Panc1 (cell line): ENCODE measurements around the gene GPM6B. TPM values are rescaled to one million over a fixed set of nuclear protein-coding genes. Genes with fewer than 3 reads are reported as not detected.

ENCODE experiments used
- ATAC-seq: fragments of 200-7000 bp; cut with Tn5 transposase; 2 replicates; pipeline ENCODE4 v1.9.1; 2020; ENCODE audit warnings: mild to moderate bottlenecking, moderate library complexity
- BruUV-seq: library from RNA; stranded (reverse); fragments of 400-500 nt; replicated peaks from 2 replicates; lab custom pipeline; 2021; lab: Mats Ljungman, UMichigan
- CTCF ChIA-PET: fragments of 300-600 bp; sonication (Branson Sonifier 250); formaldehyde crosslinking; loops from one replicate; lab custom pipeline; 2022; ENCODE audit warnings: antibody characterized with exemption; lab: Charles Lee
- POLR2A ChIA-PET: fragments of 300-600 bp; sonication (Branson Sonifier 250); formaldehyde crosslinking; loops from one replicate; lab custom pipeline; 2022; ENCODE audit warnings: antibody characterized with exemption; lab: Charles Lee
- DNase-seq: peaks from one replicate; pipeline ENCODE4 v3.0.0-alpha.2; 2010; ENCODE audit warnings: low read depth, low spot score
- H3K27ac ChIP-seq: 2 replicates; pipeline ENCODE4 v1.5.1; 2011; ENCODE audit warnings: mild to moderate bottlenecking, low read length, inconsistent platforms
- H3K27me3 ChIP-seq: fragments of 200-500 bp; sonication (Bioruptor generic); 2 replicates; pipeline ENCODE4 v1.6.0; 2014; ENCODE audit warnings: low read length, inconsistent platforms; ENCODE audit not compliant: control insufficient read depth, insufficient read depth
- H3K36me3 ChIP-seq: fragments of 200-500 bp; sonication (Bioruptor generic); 2 replicates; pipeline ENCODE4 v1.5.1; 2014; ENCODE audit warnings: inconsistent platforms, mild to moderate bottlenecking, low read length, moderate library complexity; ENCODE audit not compliant: control insufficient read depth, insufficient read depth
- H3K4me1 ChIP-seq: 2 replicates; pipeline ENCODE4 v1.5.1; 2011; ENCODE audit warnings: inconsistent platforms, mild to moderate bottlenecking, low read length, moderate library complexity; ENCODE audit not compliant: control insufficient read depth, insufficient read depth
- H3K4me3 ChIP-seq, 2 experiments: 2 replicates each; pipeline ENCODE4 v1.5.1; 2011 to 2012; ENCODE audit warnings: low read depth in 2 of 2, low read length in 2 of 2, mild to moderate bottlenecking in 2 of 2, inconsistent platforms in 1 of 2, moderate library complexity in 1 of 2
- H3K9me3 ChIP-seq: fragments of 200-500 bp; sonication (Bioruptor generic); 2 replicates; pipeline ENCODE4 v1.5.1; 2014; ENCODE audit warnings: low read depth, mild to moderate bottlenecking, inconsistent platforms, low read length, moderate library complexity; ENCODE audit not compliant: control insufficient read depth, insufficient read depth
- CTCF ChIP-seq: fragments of 450-650 bp; IDR thresholded peaks from 2 replicates; pipeline ENCODE4 v1.5.1; 2017; ENCODE audit warnings: mild to moderate bottlenecking
- POLR2AphosphoS5 ChIP-seq: IDR thresholded peaks from 2 replicates; pipeline ENCODE4 v1.6.1; 2012; ENCODE audit warnings: mild to moderate bottlenecking, low read depth, low read length, moderate library complexity
- REST ChIP-seq, 2 experiments: IDR thresholded peaks; 2 replicates each; pipeline ENCODE4 v1.6.1; 2011 to 2012; ENCODE audit warnings: low read depth in 2 of 2, control low read depth in 1 of 2, low read length in 1 of 2, mild to moderate bottlenecking in 1 of 2, moderate library complexity in 1 of 2; ENCODE audit not compliant: insufficient read depth in 1 of 2
- SIN3A ChIP-seq: IDR thresholded peaks from 2 replicates; pipeline ENCODE4 v1.6.1; 2012; ENCODE audit warnings: low read depth, mild to moderate bottlenecking, low read length, moderate library complexity, borderline replicate concordance; ENCODE audit not compliant: insufficient read depth
- TCF7L2 ChIP-seq: IDR thresholded peaks from 2 replicates; pipeline ENCODE4 v1.6.1; 2011; ENCODE audit warnings: mild to moderate bottlenecking, low read depth, low read length, inconsistent platforms
- in situ Hi-C: cut with HindIII; loops from 2 replicates; pipeline ENCODE4 v1.10.0; 2016; ENCODE audit warnings: low sequenced_read_pairs, low pct_unique_long_range_greater_than_20kb
- intact Hi-C: fragments of 100-400 bp; cut with micrococcal nuclease; formaldehyde crosslinking; loops from one replicate; pipeline ENCODE4 v1.10.0; 2022; ENCODE audit not compliant: unreplicated experiment
- total RNA-seq: library from RNA; stranded (reverse); gene quantifications from one replicate; pipeline ENCODE4 v1.2.1, GENCODE V29; 2021; ENCODE audit not compliant: unreplicated experiment

The GPM6B gene
- total RNA-seq, 1 experiment from 2014 or later, result not detected

DNA sequence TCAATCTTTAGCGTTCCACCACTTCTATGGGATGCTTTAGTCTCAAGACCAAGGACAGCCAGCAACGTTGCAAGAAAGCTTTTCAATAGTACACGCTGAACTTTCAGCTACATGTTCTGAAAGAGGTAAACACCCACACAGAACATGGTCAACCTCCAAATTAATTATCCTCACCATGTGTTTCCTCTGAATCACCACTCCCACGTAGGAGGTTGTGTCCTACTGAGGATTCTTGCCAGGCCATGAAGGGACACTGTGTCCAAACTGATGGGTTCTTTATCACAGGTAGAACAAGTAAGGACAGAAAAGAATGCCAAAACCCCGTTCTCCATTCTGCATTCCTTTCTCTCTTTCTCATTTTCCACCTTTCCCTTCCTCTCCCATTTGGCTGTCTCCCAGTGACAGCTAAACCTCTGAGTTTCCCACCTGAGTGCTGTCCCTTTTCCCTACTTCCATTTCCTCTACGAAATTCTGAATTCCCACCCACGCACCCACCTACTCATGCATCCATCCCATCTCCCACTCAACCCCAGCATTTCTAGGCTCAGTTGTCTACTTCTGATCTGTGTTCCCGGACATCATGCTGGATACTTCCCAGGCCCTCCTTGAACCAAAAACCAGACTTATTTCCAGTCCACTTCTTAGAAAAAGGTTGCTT is 29.0 kb upstream of the GPM6B start:
- no TSS peak for BruUV-seq
- ChIA-PET CTCF (no interaction called here), POLR2A (no interaction called here)
- TF ChIP-seq POLR2AphosphoS5, result no peak
- no peak for TF ChIP-seq CTCF
- no peak for TF ChIP-seq SIN3A
- TF ChIP-seq TCF7L2, result no peak
- no peak for TF ChIP-seq REST (IDR thresholded peaks at IDR 0.05; ENCODE audit: insufficient read depth in 1 of 2, low read depth in 2 of 2, low read length in 1 of 2)
- in situ Hi-C loops, result no loop called here
- ATAC-seq (no peak), DNase-seq (no peak)
- Histone ChIP-seq H3K27ac (no peak overlapping the region), H3K9me3 (no peaks in the 10 kb centered on the region), H3K36me3 (no peaks in the 10 kb centered on the region), H3K4me3 (no peak overlapping the region), H3K27me3 (no peaks in the 10 kb centered on the region), H3K4me1 (no peaks in the 10 kb centered on the region)
- intact Hi-C loops, result no loop called here

DNA sequence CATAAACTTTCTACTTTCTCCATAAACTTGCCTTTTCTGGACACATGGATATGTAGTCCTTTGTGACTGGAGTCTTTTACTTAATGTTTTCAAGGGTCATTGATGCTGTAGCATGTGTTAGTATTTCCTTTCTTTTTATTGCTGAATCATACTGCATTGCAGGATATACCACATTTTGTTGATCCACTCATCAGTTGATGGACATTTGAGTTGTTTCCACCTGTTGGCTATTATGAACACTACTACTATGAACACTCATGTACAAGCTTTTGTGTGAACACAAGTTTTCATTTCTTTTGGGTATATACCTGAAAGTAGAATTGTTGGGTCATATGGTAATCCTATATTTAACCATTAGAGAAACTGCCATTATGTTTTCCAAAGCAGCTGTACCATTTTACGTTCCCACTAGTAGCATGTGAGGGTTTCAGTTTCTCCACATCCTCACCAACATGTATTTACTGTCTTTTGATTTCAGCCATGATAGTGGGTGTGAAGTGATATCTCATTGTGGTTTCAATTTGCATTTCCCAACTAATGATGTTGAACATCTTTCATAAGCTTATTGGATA is 26.3 kb upstream of the GPM6B start:
- BruUV-seq, result no TSS peak
- ChIA-PET CTCF (no interaction called here), POLR2A (no interaction called here)

More for the DNA sequence above, 26.3 kb upstream of the GPM6B start:
- Histone ChIP-seq H3K4me3 (no peak overlapping the region), H3K4me1 (no peaks in the 10 kb centered on the region), H3K27me3 (no peaks in the 10 kb centered on the region), H3K36me3 (no peaks in the 10 kb centered on the region), H3K27ac (no peak overlapping the region), H3K9me3 (no peaks in the 10 kb centered on the region)
- TF ChIP-seq POLR2AphosphoS5, result no peak
- no peak for TF ChIP-seq REST (IDR thresholded peaks at IDR 0.05; ENCODE audit: insufficient read depth in 1 of 2, low read depth in 2 of 2, low read length in 1 of 2)
- TF ChIP-seq SIN3A, result no peak
- no peak for TF ChIP-seq TCF7L2
- no peak for TF ChIP-seq CTCF
- ATAC-seq, result no peak
- intact Hi-C loops, result no loop called here
- no peak for DNase-seq
- in situ Hi-C loops, result no loop called here
